ENCODE data around the gene ADAMTS16. TPM values are rescaled to one million over a fixed set of nuclear protein-coding genes. Genes with fewer than 3 reads are reported as not detected.

Gene ADAMTS16
- total and polyA plus RNA-seq, 9 of the 15 experiments (the other 6 are each of a cell fraction or from before 2014, with no cell fraction given), result not detected

DNA sequence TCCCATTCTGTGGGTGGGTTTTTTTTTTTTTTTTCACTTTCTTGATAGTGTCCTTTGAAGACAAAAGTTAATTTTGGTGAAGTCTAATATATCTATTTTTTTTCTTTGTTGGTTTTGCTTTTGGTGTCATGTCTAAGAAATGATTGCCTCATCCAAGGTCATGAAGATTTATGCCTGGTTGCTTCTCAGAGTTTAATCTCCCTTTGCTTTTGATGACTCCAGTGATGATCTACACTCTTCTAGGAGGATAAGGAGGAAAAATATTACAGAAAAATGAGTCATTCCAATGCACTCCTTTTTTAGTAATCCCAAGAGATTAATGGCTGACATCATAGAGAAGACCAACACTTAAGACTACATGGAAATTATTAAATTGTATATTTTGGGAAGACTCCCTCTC is 202.7 kb downstream of the ADAMTS16 start:
- Histone ChIP-seq H3K4me2 (ENCODE audit: insufficient read depth, low read length) (no peak overlapping the region), H3K36me3 (ENCODE audit: control insufficient read depth, insufficient read depth, low read length) (no peaks in the 10 kb centered on the region), H3K9me1 (ENCODE audit: control insufficient read depth, insufficient read depth, low read length) (no peaks in the 10 kb centered on the region), H2AFZ (ENCODE audit: low read depth, low read length) (no peak overlapping the region), H3K4me3 (no peak overlapping the region), H3K9ac (ENCODE audit: insufficient read depth in 1 of 2, low read depth in 2 of 2, low read length in 2 of 2) (no peak overlapping the region), H4K20me1 (replicated peaks; ENCODE audit: control insufficient read depth, insufficient read depth, low read length) (no peaks in the 10 kb centered on the region), H3K9me3 (replicated peaks; ENCODE audit: control insufficient read depth, insufficient read depth, low read depth, low read length) (no peaks in the 10 kb centered on the region), H3K79me2 (ENCODE audit: control insufficient read depth, insufficient read depth, low read length) (no peaks in the 10 kb centered on the region), H3K27ac (ENCODE audit: extremely low read depth, low read depth, low read length) (no peak overlapping the region), H3K27me3 (ENCODE audit: control insufficient read depth in 2 of 2, insufficient read depth in 2 of 2, low read length in 2 of 2) (peaks cover 0 to 8% of the 10 kb centered on the region in 2 experiments; a peak in 1 of 5 replicates), H3K4me1 (replicated peaks in 1 of 2; ENCODE audit: control insufficient read depth in 2 of 2, insufficient read depth in 2 of 2, low read length in 2 of 2) (peaks cover 0 to 9% of the 10 kb centered on the region in 2 experiments; a peak in 3 of 5 replicates)
- CTCF ChIA-PET (ENCODE audit: low intra/inter-chr PET ratio), result no interaction called here
- DNase-seq (ENCODE audit: extremely low read depth in 1 of 4, low spot score in 3 of 4), result no peak
- in situ Hi-C loops (cut with MboI) (no loop called here), intact Hi-C loops (cut with micrococcal nuclease) (no loop called here)
- POLR2A ChIA-PET, result no interaction called here
- ATAC-seq, result no peak
- no TSS peak for BruUV-seq (replicated peaks)
- no peak for FAIRE-seq
- TF ChIP-seq ATF3 (IDR thresholded peaks at IDR 0.05), result peak; percentile 75
- TF ChIP-seq ATF3 (CRISPR knock-in tag; conservative IDR thresholded peaks at IDR 0.05), result no peak
- no peak for TF ChIP-seq NR2C1 (IDR thresholded peaks at IDR 0.05)
- no peak for TF ChIP-seq NR2C1 (tag; IDR thresholded peaks at IDR 0.05)
- TF ChIP-seq TARDBP (IDR thresholded peaks at IDR 0.05), result no peak
- TF ChIP-seq NCOA6 (IDR thresholded peaks at IDR 0.05), result no peak
- TF ChIP-seq JUND (IDR thresholded peaks at IDR 0.05; ENCODE audit: borderline replicate concordance, low read depth, low read length), result 0 out of 2 replicates have a peak, but pooled peaks have one; percentile 9
- no peak for TF ChIP-seq JUND (tag; IDR thresholded peaks at IDR 0.05; ENCODE audit: borderline replicate concordance, low read depth, low read length)
- no peak for TF ChIP-seq CEBPG (CRISPR knock-in tag; IDR thresholded peaks at IDR 0.05)
- TF ChIP-seq CEBPG (tag; conservative IDR thresholded peaks at IDR 0.05 in 1 of 2, IDR thresholded peaks at IDR 0.05 in 1 of 2), result peak; percentile 53 to 68; a peak in 2 of 4 replicates
- no peak for TF ChIP-seq TCFL5 (CRISPR knock-in tag; conservative IDR thresholded peaks at IDR 0.05)
- no peak for TF ChIP-seq TFE3 (CRISPR knock-in tag; IDR thresholded peaks at IDR 0.05)
- TF ChIP-seq RBM15 (IDR thresholded peaks at IDR 0.05; ENCODE audit: insufficient read depth, low read length), result no peak
- TF ChIP-seq, protein P1, sequence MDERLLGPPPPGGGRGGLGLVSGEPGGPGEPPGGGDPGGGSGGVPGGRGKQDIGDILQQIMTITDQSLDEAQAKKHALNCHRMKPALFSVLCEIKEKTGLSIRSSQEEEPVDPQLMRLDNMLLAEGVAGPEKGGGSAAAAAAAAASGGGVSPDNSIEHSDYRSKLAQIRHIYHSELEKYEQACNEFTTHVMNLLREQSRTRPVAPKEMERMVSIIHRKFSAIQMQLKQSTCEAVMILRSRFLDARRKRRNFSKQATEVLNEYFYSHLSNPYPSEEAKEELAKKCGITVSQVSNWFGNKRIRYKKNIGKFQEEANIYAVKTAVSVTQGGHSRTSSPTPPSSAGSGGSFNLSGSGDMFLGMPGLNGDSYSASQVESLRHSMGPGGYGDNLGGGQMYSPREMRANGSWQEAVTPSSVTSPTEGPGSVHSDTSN (CRISPR knock-in tag; IDR thresholded peaks at IDR 0.05; ENCODE audit: low read depth), result no peak
- TF ChIP-seq, protein P1 (tag; conservative IDR thresholded peaks at IDR 0.05; ENCODE audit: low read depth), result peak; percentile 38; the same call in 1 of the 2 replicates
- TF ChIP-seq GABPB1 (CRISPR knock-in tag; IDR thresholded peaks at IDR 0.05), result no peak
- TF ChIP-seq, protein P2, sequence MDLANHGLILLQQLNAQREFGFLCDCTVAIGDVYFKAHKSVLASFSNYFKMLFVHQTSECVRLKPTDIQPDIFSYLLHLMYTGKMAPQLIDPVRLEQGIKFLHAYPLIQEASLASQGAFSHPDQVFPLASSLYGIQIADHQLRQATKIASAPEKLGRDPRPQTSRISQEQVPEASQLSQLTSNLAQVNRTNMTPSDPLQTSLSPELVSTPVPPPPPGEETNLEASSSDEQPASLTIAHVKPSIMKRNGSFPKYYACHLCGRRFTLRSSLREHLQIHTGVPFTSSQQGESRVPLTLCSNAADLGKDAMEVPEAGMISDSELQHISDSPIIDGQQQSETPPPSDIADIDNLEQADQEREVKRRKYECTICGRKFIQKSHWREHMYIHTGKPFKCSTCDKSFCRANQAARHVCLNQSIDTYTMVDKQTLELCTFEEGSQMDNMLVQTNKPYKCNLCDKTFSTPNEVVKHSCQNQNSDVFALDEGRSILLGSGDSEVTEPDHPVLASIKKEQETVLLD (IDR thresholded peaks at IDR 0.05), result no peak
- no peak for TF ChIP-seq ZNF24 (IDR thresholded peaks at IDR 0.05)
- peak; percentile 52 for TF ChIP-seq MEIS2 (IDR thresholded peaks at IDR 0.05; ENCODE audit: partially characterized antibody)
